HG03460 (cell line): ENCODE results near the gene ABCB1.
"Not testable (repeated sequence)": the region's sequence is repeated elsewhere in the genome, so short reads cannot be mapped to it uniquely, and the experiment has no call there.

ENCODE experiments used
- ATAC-seq: cut with Tn5 transposase; IDR thresholded peaks from one replicate; pipeline ENCODE4 v1.9.1; 2021; ENCODE audit not compliant: unreplicated experiment

Gene ABCB1

DNA sequence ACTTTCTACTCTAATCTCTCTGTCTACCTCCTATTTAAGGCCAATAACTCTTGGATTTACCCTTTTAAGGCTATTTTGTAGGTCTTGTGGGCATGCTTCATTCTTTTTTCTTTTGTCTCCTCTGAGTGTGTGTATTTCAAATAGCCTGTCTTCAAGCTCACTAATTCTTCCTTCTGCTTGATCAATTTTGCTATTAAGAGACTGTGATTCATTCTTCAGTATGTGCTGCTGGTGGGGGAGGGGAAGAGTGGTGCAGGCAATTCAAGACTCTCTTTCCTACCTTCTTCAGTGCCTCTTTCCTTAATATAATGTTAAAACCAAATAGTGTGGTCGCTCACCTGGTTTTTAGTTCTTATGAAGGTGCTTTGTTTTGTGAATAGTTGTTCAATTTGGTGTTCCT lies 20.0 kb downstream of the ABCB1 start:
- no peak for ATAC-seq

DNA sequence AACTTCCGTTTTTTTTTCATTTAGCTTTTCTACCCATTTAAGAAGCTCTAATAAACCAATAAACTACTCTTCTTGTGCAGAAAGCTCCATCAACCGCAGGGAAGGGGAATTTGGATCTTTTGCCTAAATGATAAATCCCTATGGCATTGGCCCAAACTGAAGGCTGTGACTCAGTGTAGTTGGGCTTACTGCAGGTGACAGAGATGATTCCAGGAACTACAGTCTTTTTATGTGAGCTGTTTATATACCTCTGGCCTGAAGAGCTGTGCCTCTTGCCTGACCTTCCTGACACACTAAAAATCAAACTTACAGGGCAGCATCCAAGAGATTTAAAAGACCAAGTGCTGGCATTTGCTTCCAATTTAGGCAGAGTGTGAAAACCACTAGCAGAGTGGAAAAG lies 25.2 kb downstream of the ABCB1 start:
- ATAC-seq: no peak

DNA sequence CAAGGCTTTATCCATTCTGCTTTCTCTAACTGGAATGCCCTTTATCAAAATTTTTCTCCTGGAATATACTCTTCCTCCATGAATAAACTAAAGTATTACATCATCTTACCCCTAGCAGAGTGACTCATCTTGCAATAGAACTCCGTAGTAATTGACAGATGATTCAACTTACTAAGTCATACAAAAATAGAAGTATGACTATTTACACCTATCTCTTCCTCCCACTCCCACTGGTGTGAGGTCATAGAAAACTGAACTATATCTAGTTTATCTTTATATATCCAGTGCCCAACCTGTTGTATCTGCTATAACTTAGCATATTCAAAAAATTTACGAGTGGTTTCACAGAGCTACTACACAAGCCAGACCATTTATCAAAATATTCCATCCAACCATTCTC lies 26.1 kb downstream of the ABCB1 start:
- no peak for ATAC-seq

DNA sequence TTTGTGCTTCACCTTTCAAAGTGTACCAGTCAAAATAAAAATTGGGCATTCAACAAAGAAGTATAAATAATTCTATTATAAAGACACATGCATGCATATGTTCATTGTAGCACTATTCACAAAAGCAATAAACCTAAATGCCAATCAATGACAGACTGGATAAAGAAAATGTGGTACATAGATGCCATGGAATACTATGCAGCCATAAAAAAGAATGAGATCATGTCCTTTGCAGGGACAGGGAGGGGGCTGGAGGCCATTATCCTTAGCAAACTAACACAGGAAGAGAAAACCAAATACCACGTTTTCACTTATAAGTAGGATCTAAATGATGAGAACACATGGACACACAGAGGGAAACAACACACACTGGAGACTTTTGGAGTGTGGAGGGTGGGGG lies 28.2 kb downstream of the ABCB1 start:
- not testable (repeated sequence) for ATAC-seq

DNA sequence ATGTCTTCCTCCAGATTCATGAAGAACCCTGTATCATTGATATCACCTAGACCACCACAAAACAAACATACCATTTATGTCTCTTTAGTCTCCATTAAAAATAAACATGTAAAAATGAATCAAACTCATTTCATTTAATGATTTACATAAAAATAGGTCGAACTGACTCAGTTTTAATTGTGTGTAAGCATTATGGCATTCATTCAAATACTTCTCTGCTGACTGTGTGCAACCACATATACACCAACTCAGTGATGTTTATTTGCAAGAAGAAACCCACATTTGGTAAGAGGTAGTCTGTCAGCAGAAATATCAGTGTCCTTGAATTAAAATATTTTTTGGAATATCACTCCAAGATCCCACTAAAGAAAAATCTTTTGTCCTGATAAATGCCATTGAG lies 30.5 kb downstream of the ABCB1 start:
- ATAC-seq: no peak

DNA sequence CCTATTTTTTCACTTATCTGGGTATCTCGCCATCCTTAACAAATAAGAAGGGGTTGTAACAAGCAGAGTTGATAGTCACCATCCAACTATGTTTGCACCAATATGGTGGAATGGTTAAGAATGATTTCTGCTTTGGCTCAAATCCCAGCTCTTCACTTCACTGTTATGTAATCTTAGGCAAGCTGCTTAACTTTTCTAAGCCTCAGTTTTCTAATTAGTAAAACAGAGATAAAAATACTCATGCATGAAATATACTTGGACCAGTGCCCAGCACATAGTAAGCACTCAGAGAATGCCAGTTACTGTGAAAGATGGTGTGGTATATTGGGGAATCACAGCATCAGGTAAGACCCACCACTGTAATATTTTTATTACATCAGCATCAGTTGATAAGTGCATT lies 33.6 kb downstream of the ABCB1 start:
- no peak for ATAC-seq

DNA sequence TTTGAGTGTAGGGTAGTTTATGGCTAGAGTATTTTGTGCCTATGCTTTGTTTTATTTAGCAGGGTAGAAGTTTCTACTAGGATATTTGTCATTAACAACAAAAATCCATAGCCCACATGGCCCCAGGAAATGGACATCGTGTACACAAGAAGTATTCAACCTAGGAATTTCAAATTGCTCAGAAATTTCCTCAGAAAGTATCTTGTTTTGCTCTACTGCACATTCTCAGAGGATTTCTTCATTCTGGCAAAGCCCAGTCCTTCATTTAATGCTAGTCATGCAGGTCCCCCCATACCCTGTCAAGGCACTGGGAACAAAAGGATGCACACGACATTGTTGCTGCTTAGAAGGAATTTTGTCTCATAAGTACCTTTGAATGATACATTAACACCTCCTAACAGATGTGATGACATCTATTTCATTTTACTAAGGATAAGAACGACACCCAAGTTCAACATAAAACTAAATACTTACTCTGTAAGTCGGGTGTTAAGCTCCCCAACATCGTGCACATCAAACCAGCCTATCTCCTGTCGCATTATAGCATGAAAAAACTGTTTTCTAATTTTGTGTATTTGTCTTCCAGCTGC lies 34.3 kb downstream of the ABCB1 start:
- no peak for ATAC-seq

DNA sequence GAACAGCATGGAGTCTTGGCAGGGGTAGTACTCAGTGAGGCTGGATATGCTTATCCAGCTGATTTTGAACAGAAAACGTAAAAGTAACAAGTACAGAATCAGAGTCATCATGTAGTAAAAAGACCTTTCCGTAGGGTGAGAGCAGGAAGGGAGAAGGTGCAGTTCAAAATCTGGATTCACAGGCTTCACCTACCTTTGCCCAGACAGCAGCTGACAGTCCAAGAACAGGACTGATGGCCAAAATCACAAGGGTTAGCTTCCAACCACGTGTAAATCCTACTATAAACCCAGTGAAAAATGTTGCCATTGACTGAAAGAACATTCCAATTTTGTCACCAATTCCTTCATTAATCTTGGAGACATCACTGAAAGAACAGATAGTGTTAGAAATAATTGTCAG lies 34.8 kb downstream of the ABCB1 start:
- ATAC-seq: no peak

DNA sequence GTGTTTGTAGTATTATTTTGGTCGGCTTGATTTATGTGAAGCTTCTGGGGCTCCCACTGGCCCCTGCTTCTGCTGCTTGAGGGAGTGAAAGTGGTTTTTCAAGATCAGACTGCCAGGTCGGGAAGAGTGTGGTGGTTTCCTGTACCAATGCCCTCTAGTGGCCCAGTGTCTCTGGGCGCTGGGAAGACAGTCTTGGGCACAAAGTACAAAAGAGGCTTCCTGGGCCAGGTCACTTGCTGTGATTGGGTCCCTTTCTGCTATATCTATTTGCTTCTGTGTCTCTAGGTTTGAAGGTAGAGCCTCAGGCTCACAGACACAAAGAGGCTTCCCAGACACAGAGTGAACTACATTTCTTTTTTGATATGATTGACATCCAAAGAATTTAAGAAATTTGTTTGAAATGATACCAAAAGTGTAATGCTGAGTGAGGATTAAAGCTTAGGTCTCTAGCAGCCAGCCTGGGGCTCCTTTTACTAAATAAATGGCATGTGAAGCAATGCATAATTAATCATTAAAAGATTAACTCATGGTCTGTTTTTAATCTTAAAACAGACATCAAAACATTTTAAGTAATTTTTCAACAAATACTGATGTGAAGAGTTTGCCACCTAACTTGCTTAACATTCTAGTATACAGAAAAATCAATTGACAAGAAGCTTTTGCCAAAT lies 36.3 kb downstream of the ABCB1 start:
- ATAC-seq: peak; percentile 91

DNA sequence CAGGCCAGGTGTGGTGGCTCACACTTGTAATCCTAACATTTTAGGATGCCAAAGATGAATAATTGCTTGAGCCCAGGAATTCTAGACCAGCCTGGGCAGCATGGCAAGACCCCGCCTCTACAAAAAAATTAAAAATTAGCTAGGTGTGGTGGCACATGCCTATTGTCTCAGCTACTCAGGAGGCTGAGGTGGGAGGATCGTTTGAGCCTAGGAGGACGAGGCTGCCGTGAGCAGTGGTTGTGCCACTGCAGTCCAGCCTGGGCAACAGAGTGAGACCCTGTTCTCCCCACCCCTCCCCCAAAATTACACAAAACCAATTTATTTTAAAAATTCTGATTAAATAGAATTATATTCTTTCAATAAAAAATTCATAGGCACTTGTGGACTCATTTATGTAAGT lies 39.0 kb downstream of the ABCB1 start:
- no peak for ATAC-seq

DNA sequence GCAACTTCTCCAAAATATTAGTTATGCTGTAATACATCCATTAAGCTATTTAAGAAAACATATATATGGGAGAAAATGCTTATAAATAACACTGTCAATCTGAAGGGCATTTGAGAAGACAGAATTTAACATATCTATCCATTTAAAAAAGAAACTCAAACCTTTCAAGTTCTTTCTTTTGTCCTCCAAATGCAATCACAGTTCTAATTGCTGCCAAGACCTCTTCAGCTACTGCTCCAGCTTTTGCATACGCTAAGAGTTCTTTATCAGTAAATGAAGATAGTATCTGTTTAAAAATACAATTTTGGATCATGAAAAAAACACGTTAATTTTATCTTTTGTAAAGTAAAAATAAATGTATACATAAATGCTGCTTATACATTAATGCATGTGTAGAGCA lies 39.6 kb downstream of the ABCB1 start:
- ATAC-seq: no peak

DNA sequence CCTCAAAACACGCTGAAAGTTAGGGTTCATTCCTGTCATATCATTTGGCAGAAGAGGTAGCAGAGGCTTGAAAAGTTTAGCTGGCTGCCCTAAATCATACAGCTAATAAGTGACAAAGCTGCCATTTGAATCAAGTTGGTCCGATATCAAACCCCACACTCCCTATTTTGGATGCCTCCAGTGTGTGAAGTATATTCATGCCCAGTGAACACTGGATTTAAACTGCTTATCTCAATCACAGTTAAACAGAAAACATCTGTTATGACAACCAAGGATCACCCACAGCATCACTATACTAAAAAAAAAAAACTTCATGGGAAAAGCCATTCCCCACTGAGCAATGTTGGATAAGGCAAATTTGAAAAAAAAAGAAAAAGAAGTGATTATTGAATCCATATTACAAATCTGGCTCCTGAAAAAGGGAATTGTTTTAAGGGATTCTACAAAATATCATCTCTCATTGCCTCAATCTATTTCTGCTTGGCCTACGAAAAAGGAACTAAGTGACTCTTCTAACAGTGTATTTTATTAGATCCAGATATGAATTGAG lies 48.3 kb downstream of the ABCB1 start:
- ATAC-seq: no peak

DNA sequence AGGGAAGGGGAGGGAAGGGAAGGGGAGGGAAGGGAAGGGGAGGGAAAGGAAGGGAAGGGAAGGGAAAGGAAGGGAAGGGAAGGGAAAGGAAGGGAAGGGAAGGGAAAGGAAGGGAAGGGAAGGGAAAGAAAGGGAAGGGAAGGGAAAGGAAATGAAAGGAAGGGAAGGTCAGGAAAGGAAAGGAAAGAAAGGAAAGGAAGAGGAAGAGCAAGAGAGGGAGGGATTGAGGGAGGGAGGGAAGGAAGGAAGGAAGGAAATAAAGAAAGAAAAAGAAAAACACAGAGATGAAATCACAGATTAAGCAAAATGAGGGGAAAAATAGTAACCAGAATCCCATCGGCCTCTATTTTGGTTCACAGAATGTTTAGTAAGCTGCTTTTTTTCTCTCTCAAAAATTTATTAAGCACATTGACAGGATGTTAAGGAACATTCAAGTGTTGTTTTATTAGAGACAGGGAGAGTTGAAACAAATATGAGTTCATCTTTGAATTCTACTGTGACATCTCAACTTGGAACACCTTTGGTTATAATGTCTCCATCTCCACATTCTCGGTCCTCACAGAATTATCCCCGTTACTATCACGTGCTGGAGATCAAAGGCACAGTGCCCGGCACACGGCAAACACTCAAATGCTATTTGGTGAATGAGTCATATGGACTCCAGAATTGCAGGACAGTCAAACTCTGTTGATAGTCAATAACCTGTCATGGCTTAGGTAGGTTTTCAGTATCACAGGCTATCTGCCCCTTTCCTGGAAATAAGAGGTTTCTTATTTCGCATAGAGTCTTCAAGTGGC lies 52.4 kb downstream of the ABCB1 start:
- no peak for ATAC-seq

DNA sequence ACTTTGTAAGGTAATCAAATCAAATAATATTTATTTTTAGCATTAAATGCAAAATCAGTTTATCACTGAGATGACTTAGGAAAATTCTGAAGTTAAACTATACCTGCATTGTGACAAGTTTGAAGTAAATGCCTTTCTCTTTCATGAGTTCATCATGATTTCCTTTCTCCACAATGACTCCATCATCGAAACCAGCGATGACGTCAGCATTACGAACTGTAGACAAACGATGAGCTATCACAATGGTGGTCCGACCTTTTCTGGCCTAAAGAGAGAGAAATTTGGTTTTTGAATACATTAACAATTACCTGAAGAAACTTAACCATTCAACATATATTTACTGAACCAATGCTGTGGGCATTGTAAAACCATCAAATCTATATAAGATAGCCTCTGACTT lies 54.9 kb downstream of the ABCB1 start:
- ATAC-seq: no peak

DNA sequence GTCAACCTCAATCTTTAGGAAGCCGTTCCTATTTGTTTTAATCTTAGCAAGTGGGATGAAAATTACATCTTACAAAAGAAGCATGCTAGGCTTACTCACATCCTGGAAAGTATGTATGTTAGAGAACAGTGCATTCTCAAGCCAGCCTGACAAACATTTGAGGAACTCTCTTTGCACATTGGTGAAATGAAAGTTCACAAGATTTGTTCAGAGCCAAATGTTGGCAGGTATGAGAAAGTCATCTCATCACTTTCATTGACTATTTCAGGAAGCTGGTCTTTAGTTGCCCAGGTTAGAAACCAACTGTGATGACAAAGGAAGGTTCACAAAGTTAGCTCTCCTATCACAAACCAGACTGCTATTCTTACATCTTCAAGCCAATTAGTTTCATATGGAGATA lies 57.1 kb downstream of the ABCB1 start:
- no peak for ATAC-seq

DNA sequence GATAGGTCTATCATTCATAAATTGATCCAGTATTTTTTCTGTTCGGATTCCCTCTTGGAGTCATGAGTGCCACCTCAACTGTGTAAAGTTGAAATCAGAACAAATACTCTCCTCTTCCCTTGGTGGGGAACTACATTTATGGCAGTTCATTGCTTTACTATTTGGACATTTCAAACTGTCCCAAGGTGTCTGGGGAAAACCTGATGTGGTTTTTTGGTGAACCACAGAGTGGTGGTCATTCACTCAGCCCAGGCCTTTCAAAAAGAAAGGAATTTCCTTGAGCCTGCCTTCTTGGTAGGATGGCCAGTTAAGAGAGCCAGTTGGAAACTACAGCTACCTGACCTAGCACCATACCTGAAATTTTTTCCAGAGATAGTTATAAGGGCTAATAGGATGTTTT lies 59.0 kb downstream of the ABCB1 start:
- ATAC-seq: no peak

DNA sequence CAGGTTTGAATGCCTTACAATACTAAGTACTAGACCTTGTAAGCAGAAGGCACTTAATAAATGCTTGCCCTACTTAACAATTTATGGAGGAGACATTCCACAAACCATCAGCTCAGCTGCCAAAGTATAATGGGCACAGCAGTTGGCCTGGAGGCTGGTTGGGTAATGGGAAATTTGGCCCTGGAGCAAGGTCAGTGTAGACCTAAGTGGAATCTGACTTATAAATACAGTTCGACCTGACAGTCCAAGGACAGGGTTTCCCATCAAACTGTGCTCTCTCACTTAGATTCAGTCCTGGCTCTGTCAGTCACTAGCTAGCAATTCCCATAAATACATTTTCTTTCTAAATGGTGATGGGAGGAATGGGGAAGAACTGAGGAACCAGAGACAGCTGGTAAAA lies 62.6 kb downstream of the ABCB1 start:
- no peak for ATAC-seq

DNA sequence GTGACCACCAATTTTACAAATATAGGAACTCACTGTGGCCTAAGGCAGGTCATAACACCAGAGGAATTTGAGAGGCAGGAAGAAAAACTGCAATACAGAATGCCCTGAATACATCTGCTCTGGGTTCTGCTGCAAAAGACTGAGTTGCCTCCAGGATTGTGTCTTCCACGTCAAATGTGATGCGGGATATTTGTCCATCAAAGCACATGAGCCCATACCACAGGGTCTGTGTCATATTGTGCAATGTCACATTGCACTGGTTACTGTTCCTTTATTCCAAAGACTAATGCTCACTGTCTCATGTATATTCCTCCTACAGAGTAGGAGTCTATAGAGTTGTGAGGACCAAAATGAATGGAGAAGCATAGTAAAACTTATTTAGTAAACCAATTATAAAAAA lies 66.6 kb downstream of the ABCB1 start:
- ATAC-seq: no peak

DNA sequence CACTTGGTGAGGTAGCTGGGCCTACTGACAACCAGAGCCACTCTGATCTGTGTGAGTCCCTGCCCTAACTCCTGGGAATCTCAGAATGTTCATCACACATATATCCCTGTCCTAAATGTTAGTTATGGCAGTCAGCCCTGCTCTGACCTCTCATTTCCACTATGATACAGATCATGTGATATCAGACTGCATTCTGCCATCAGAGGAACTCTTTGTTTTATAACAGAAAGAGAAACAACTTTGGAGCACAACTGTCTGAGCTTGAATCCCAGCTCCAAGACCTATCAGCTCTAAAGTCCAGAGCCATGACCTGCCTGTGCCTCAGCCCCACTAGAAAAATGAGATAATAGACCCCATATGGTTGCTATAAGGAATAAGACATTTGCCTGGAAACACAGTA lies 70.6 kb downstream of the ABCB1 start:
- ATAC-seq: no peak

DNA sequence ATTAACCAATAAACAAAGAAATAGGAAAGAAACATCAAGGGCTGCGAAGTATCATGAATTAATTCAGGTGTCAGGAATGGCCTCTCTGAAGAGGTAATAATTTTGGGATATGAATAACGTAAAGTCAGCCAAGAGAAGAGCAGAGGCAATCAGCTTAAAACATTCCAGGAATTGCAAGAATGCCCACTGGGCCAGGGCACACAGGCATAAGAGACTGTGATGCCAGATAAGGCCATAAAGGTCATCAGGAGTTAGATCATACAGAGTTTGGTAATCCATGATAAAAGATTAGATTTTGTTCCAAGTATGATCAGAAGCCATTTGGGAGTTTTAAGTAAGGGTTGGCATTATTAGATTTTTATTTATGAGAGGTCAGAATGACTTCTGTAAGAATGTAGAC lies 72.0 kb downstream of the ABCB1 start:
- no peak for ATAC-seq

DNA sequence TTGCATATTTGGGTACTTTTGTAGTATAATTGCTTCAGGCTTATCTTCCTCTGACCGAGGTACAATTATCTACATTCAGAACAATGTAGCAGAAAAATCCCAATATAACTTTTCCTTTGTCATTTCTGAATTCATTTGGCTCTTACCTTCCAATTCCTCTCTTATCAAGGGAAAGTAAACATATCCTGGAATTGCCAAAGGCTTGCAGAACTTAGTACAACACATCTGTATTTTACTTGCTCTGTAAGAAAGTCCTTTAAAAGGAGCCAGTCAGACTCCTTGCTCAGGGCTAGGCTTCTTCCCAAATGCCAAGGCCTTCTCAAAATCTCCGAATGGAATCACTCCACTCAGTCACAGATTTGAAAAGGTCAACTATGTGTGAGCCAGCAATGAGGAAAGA lies 81.9 kb downstream of the ABCB1 start:
- ATAC-seq: no peak

DNA sequence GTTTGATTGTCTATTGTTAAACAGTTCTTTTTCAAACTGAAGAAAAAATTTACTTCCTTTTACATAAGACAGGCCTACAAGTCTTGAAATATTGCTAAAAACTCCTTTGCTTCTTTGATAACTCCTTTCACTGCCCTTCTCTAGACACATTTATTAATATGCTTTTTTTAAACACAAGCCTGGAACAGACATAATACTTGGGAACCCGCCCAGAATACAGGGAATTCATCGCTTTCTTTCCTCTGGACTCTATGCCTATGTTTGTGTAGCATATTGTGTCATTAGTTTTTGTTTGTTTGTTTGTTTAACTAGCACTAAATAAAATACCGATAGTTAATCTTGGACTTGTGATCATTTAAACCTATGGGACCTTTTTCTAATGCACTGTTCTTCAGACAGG lies 82.8 kb downstream of the ABCB1 start:
- no peak for ATAC-seq
